Fibroblast of the aortic adventitia (primary cell): ENCODE results near the gene ASAP2. TPM values are rescaled to one million over a fixed set of nuclear protein-coding genes. Genes with fewer than 3 reads are reported as not detected.

Experiments used
- DNase-seq: peaks from one replicate; pipeline ENCODE4 v3.0.0-alpha.2; 2010; ENCODE audit warnings: low read depth
- H3K4me3 ChIP-seq: 2 replicates; pipeline ENCODE4 v1.5.1; 2011; ENCODE audit warnings: low read depth, mild to moderate bottlenecking, control low read depth, low read length, moderate library complexity
- total RNA-seq: library from RNA; depleted of rRNA; stranded (reverse); fragments of >200 nt; gene quantifications from 2 replicates; pipeline ENCODE4 v1.2.3, GENCODE V29; 2012; ENCODE audit warnings: low replicate concordance
- TF ChIP-seq, protein P1 (sequence below): IDR thresholded peaks from 2 replicates; pipeline ENCODE4 v1.5.1; 2011; ENCODE audit warnings: mild to moderate bottlenecking, low read length, control low read depth, inconsistent platforms; ENCODE audit not compliant: insufficient read depth

ASAP2 gene
- total RNA-seq, 1 donor, result 76.4 TPM

DNA sequence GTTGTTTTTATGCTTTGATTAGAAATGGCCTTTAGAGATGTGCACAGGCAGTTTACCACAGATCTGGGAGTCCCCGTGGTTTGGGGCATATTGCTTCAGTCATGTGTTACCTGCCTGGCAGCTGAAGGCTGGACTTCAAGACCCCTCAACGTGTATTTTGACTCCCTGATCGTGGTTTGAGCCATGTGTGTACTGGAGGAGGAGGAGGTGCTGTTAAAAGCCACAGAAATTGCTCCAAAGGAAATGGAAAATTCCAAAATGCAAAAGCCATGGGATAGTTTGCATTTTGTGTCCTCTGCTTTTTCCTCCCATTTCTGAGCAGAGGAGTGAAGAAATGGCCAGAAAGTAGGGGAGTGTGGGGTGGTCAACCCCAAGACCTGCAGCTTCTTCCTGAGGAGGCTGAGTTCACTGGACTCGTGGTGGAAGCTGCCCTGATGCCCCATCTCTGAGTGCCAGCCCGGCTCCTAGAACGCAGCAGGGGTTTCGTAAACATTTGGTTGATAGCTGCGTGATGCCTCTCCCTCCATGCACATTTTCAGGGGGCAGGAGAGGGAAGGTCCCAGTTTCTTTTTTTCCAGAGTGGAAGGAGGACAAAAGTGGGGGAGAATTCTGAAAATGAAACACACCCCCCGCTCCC, 171.0 kb downstream of the ASAP2 start:
- TF ChIP-seq, protein P1, sequence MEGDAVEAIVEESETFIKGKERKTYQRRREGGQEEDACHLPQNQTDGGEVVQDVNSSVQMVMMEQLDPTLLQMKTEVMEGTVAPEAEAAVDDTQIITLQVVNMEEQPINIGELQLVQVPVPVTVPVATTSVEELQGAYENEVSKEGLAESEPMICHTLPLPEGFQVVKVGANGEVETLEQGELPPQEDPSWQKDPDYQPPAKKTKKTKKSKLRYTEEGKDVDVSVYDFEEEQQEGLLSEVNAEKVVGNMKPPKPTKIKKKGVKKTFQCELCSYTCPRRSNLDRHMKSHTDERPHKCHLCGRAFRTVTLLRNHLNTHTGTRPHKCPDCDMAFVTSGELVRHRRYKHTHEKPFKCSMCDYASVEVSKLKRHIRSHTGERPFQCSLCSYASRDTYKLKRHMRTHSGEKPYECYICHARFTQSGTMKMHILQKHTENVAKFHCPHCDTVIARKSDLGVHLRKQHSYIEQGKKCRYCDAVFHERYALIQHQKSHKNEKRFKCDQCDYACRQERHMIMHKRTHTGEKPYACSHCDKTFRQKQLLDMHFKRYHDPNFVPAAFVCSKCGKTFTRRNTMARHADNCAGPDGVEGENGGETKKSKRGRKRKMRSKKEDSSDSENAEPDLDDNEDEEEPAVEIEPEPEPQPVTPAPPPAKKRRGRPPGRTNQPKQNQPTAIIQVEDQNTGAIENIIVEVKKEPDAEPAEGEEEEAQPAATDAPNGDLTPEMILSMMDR, result no peak
- no peak for DNase-seq
- H3K4me3 ChIP-seq, result no peak overlapping the region

DNA sequence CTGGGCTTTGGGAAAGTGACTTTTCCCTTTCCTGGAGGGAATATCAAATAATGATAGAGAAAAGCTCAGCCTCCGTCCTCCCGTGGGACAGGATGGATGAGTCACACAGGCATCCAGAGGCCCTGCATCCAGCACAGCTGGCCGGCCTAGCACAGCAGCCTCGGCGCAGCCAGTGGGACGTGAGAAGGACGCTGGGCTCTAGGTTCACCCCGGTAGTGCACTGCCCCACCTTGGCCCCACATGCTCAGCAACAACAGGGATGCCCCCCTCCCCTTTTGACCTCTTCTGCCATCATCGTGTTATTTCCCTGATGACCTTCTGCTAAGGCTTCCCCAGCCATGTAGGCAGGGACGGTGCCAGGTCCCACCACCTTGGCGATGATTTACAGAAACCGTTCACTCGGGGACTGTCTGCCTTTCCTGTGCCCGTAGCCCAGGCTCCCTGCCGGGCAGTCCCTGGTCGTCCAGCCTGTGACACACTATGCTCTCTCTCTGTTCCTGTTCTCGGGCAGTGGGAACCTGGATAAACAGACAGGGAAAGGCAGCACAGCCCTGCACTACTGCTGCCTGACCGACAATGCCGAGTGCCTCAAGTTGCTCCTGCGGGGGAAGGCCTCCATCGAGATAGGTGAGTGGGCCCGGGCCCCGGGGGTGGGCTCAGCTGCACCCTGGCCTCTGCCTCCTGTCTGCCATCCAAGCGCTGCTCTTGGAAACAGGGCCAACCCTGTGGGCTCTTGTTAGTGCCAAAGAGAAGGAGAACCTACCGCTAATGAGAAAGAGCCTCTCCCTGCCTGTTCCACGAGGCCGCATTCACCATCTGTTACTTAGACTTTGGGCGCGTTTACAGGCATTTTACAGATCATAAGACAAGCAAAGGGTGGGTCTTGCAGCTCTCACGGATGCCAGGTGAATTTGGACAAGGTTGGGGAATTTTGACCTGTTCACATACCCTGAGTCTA, 172.1 kb downstream of the ASAP2 start:
- H3K4me3 ChIP-seq, result no peak overlapping the region
- DNase-seq, result peak; percentile 69
- TF ChIP-seq, protein P1, result no peak

DNA sequence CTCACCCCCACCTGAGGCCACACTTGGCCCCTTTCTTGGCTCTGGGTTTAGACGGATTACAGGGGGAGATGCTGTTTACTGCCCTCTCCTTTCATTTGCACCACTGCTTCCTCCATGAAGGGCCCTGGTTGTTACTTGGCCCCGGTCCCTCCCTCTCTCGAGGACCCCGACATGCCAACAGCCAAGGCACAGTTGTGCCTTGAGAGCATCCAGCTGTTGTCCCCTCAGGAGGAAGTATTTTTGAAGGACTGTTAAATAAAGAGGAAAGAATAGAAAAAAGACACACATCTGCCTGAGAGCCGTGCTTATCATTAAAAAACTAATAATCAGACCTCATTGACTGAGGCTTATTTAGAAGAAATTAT, 172.8 kb downstream of the ASAP2 start:
- no peak overlapping the region for H3K4me3 ChIP-seq
- no peak for DNase-seq
- TF ChIP-seq, protein P1, result no peak

DNA sequence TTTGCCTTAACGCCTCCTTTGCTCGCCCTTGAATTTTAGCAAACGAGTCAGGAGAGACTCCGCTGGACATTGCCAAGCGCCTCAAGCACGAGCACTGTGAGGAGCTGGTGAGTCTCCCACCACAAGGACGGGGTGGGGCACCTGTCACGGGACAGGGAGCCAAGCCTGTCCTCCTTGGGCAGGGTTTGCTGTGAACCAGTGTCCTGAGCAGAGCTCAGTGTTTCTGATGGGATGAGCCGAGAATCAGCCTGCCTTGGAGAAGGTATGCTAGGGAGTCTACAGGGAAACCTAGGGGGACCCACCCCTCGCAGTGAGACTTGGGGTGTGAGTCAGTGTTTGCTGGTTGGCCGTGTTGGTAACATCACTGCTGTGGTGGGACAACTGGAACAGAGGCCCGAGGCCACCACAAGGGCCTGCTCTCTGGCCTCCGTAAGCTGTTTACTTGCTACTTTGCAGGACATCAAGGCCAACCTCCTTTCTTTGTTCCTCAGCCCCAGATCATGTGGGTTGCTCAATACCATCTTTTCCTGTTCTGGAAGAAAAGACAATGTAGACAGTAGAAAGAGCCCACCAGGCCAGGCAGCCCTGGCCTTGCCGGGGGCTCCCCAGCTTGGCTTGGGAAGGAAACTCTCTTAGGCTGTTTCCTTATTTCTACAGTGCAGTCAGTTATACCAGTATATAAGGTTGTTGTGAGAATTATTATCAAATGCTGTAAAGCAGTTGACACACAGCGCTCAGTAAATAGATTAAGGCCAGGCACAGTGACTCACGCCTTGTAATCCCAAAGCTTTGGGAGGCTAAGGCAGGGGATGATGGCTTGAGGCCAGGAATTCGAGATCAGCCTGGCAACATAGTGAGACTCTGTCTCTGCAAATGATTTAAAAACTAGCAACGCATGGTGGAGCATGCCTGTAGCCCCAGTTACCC, 174.4 kb downstream of the ASAP2 start:
- peak; percentile 98 for DNase-seq
- TF ChIP-seq, protein P1, result no peak
- H3K4me3 ChIP-seq, result no peak overlapping the region

DNA sequence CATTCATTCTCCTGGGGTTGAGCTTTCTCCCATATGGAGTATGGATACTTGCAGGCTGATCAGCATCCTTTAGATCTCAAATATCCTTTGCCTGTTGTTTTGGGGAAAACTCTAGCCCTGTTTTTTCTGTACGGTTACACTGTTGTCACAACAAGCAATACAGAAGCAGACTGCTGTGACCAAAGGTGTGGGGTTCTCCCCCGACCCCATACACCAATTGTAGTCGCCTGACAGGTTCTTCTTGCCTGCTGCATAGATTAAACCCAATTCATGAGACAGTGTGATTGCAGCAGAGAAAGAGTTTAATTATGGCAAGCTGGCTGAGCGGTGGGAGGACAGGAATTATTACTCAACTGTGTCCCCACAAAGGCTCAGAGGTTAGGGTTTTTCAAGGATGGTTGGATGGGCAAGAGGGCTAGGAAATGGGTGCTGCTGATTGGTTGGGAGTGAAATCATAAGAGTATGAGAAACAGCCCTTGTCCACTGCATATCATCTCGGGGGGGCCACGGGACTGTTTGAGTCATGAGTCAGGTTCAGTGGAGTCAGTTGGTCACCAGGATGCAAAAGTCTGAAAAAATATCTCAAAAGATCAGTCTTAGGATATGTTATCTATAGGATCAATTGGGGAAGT, 176.1 kb downstream of the ASAP2 start:
- H3K4me3 ChIP-seq, result no peak overlapping the region
- TF ChIP-seq, protein P1, result no peak
- no peak for DNase-seq

DNA sequence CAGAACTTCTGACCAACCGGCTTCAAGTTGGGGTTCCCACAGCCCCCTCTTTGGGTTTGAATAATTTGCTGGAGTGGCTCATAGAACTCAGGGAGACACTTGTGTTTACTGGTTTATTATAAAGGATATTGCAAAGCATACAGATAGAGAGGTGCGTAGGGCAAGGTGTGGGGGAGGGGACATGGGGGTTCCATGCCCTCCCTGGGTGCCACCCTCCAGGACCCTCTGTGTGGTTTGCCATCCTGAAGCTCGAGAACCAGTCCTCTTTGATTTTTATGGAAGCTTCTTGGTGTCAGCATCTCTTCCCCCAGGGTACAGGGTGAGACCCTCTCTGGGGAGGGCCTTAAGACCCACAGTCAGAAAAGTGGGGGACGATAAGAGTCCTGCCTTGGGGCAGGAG, 177.9 kb downstream of the ASAP2 start:
- DNase-seq, result no peak
- H3K4me3 ChIP-seq, result no peak overlapping the region
- TF ChIP-seq, protein P1, result no peak
